ENCODE results near the gene SPPL2B.

- TF ChIP-seq CTCF (IDR thresholded peaks at IDR 0.05) (no peak), POLR2AphosphoS5 (IDR thresholded peaks at IDR 0.05; ENCODE audit: low read depth, low read length) (no peak), TCF7L2 (IDR thresholded peaks at IDR 0.05; ENCODE audit: low read depth, low read length) (no peak)
Observed at GRCh38 chr19:2312820-2313501, 15.5 kb upstream of the SPPL2B start.

Data from Panc1 (cell line).